Epithelial cell of umbilical artery (primary cell): ENCODE results near the gene PSMB7. TPM values are rescaled to one million over a fixed set of nuclear protein-coding genes. Genes with fewer than 3 reads are reported as not detected.

Experiments used
- total RNA-seq: library from RNA; depleted of rRNA; stranded (reverse); fragments of >200 nt; gene quantifications from 2 replicates; pipeline ENCODE4 v1.2.3, GENCODE V29; 2014

PSMB7 gene
- total RNA-seq = 270 and 291 TPM in 2 replicates

DNA sequence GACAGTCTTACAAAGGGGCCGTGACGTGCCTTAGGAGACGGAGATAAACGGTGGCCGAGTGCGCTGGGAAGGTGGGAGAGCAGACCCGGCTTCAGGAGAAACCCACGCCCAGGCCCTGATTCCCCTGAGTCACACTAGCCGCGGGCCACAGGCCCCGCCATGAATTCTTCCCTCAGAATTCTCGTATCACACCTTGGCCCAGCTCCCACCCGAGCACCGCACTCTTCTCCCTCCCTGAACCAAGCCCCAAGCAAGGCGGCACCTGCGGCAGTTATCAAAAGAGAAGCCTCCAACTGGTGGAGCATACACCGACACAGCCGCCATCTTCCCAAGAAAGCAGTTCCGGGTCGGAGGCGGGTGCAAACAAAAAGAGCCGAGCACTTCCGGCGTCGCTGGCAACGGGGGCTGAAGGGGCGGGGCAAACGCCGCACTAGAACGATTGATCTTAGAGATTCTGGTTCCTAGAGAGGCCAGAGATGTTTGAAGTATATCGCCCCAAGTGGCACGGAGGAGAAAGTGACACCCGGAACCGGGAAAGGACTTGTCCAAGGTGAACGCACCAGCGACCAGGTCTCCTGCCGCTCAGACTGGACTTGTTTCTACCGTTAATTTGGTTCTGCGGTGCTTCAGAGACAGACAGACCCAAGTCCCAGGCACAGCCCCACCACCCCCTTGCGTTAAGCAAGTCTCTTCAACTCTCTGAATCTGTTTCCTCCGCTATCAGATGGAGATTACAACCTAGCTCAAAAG, at the start of gene PSMB7:
Gene PSMB7 (minus strand): TSS at position 341 of the 750 bp plus-strand sequence. CDS start 17 bp downstream, at position 324.

DNA sequence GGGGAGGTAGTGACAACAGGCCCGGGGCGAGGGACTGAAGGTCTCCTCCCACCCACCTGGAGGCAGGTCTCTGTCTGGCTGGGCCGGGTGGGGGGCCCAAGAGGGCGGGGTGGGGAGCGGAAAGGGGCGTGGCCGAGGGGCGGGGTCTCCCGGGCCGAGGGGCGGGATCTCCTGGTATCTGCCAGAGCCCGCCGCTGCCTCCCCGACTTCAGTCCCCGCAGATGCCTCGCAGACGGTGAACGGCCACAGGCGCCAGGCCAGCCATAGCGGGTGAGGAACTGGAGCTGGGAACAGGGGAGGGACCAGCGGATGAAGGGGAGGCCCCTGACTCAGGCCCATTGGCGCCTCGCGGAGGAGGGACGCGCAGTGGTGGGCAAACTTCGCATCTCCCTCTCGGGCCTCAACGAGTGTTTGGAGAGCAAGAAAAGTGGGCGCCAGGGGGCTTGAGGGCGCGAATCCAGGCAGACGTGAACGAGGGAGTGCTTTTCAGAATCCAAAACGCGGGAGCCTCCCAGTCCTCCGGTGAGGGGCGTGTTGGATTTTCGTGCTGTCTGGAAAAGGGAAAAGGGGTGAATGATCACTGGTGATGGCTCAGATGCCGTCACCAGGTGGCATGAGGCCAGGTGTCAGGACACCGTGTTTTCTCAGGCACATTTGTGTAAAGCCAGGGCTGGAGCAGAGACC, 35.1 kb upstream of the PSMB7 start, which contains the start of gene ADGRD2:
Gene ADGRD2 (plus strand): TSS at position 211 of the 684 bp plus-strand sequence. CDS start 1,216 bp downstream, outside the sequence.

Other genes starting within 250 kb of the PSMB7 start
- gene NEK6, start 157.5 kb downstream of the PSMB7 start, total RNA-seq = 27.3 and 39.5 TPM in 2 replicates
- not detected in 2 replicates for gene ADGRD2, start 35.0 kb upstream of the PSMB7 start, total RNA-seq
- gene NR5A1, start 92.0 kb upstream of the PSMB7 start, total RNA-seq = not detected in 2 replicates